Hematopoietic multipotent progenitor cell treated with erythropoietin and hydrocortisone succinate and interleukin-3 and kit ligand, for 6 days (in vitro differentiated cells): Measurements from ENCODE around the gene E2F4.

Experiments used
- DNase-seq: peaks from one replicate; pipeline ENCODE4 v3.0.0-alpha.2; 2015

Gene E2F4

GRCh38 chr16:67238806-67239470 is 47.0 kb downstream of the E2F4 start:
- DNase-seq = no peak

GRCh38 chr16:67240506-67240905 is 48.6 kb downstream of the E2F4 start:
- DNase-seq = peak; percentile 37

GRCh38 chr16:67241008-67241900 is 49.3 kb downstream of the E2F4 start:
- no peak for DNase-seq

GRCh38 chr16:67242138-67242730 is 50.3 kb downstream of the E2F4 start:
- no peak for DNase-seq

GRCh38 chr16:67243481-67243880 is 51.5 kb downstream of the E2F4 start:
- DNase-seq = no peak

GRCh38 chr16:67244387-67245185 is 52.6 kb downstream of the E2F4 start:
- peak; percentile 89 for DNase-seq

GRCh38 chr16:67245186-67245585 is 53.2 kb downstream of the E2F4 start:
- DNase-seq = no peak

- no peak for DNase-seq
Observed at GRCh38 chr16:67245674-67246080, 53.7 kb downstream of the E2F4 start.

- DNase-seq = peak; percentile 83
Observed at GRCh38 chr16:67246081-67246755, 54.3 kb downstream of the E2F4 start.

GRCh38 chr16:67246756-67247191 is 54.8 kb downstream of the E2F4 start:
- DNase-seq = peak; percentile 41

- peak; percentile 99 for DNase-seq
Observed at GRCh38 chr16:67247192-67248072, 55.5 kb downstream of the E2F4 start, which contains the start of gene FHOD1. Gene FHOD1, minus strand, starts transcription at chr16:67247481. Its CDS starts 71 bp downstream, at chr16:67247410.

- DNase-seq = peak; percentile 40
Observed at GRCh38 chr16:67248073-67248400, 56.1 kb downstream of the E2F4 start.
